CD4-positive, alpha-beta T cell treated with Interferon alpha-2 for 1 hour (primary cell): Measurements from ENCODE around the gene IFI30.
"Not testable (repeated sequence)": the region's sequence is repeated elsewhere in the genome, so short reads cannot be mapped to it uniquely, and the experiment has no call there.

Source experiments
- DNase-seq, 2 donors: peaks; one replicate each; pipeline ENCODE4 v3.0.0-alpha.2; 2020 to 2022

The IFI30 gene

GRCh38 chr19:18203863-18204393, 30.3 kb downstream of the IFI30 start, which contains the start of gene RAB3A:
RAB3A (minus strand) TSS chr19:18204042; CDS start chr19:18202740, 1,302 bp downstream.
- DNase-seq: peak; percentile 100

DNA sequence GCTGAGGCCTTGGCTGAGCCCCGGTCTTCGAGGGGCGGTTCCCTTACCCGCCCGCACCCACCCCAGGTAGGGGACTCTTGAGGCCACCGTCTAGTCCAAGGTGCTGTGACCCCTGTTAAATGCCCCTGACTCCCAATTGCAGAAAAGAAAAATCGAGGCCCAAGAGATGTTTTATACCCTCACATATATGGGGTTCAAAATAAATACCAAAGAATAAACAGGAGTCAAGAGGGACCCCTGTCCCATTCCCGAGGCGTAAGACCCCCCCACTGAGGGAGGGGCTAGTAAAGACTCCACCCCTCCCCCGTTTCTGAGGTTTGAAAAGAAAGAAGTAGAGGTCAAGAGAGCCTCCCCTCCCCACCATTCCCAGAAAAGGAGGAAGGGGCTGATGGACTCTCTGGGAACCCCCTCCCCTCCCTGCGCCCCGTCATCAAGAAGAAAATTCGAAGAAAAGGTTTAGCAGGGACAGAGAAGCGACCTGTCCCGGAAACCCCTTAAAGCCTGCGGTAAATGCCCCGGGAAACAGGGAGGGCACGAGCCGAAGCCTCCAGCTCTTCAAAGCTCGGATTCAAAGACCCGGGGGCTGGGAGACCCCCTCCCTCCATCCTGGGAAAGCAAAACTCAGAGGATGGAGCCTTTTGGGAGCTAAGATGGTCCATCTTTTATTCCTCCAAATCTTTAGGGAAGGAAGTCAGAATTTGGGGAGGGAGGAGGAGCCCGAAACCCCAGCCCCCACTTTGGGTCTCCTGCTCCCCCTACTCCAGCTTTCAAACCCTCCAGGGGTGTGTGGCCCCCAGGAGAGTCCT, 31.0 kb downstream of the IFI30 start:
- peak; percentile 61 to 64 for DNase-seq

DNA sequence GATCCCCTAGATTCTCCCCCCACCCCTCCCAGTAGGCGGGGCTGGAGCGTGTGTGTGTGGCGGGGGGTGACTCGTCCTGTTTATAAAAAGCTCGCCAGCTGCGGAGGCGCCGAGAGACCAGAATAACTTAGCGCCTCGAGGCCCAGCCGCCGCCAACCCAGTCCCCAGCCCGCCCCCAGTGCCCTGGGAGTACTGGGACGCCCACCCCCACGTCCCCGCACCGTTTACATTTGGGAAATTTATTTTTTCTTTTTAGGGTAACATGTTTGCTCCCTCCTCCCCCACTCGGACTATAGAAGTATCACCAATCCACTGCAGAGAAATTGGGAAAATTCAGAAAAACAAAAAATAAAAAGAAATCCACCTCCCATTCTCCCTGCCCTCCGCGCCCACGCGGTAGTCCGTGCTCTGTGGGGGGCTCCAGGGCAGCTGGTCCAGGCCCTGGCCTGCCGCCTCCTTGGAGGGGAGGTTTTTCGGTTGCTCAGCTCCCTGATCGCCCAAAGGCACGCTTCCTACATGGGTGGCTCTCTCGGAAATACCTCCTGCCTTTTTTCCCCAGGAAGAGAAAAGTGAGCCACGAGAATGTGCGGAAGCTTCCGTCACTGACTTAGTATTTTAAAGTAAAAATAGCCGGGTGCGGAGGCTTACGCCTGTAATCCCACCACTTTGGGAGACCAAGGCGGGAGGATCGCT, 31.7 kb downstream of the IFI30 start:
- peak; percentile 65 to 74 for DNase-seq

DNA sequence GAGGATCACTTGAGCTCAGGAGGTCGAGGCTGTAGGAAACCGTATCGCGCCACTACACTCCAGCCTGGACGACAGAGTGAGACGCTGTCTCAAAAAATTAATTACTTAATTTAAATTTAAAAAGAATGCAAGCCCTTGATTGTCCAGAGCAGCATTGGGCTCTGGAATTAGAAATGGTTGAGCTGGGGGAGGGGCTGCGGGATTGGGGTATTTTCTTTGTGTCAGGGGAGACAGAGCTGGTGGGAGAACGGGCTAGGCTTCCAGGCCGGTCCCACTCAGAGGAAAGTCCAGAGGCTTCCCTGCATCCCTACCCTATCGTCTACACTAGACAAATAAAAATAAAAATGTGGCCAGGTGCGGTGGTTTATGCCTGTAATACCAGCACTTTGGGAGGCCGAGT, 32.4 kb downstream of the IFI30 start:
- DNase-seq: no peak

GRCh38 chr19:18208098-18208951, 34.7 kb downstream of the IFI30 start:
- DNase-seq: peak; percentile 39 to 56

GRCh38 chr19:18209912-18210311, 36.3 kb downstream of the IFI30 start:
- not testable (repeated sequence) for DNase-seq

DNA sequence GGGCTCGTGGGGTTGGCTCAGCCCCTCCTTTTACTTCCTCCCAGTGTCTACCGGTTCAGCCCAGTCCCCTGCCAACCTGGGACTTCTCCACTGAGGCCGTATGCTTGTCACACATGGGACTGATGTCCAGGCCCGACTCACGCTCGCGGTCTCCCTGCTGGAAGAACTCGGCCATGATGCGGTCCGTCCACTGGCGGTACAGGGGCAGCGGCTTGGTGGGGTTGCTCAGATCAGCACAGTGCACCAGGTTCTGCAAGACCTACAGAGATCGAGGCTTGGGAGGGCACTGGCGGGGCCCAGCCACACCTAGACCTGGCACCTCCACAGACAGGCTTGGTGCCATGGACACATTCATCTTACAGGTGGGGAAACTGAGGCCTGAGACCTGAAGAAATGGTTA, 38.1 kb downstream of the IFI30 start:
- DNase-seq: no peak

GRCh38 chr19:18214779-18215433, 41.3 kb downstream of the IFI30 start:
- DNase-seq: no peak

GRCh38 chr19:18216789-18217188, 43.2 kb downstream of the IFI30 start:
- DNase-seq: no peak

- no peak for DNase-seq
Observed at GRCh38 chr19:18218159-18218558, 44.5 kb downstream of the IFI30 start.

DNA sequence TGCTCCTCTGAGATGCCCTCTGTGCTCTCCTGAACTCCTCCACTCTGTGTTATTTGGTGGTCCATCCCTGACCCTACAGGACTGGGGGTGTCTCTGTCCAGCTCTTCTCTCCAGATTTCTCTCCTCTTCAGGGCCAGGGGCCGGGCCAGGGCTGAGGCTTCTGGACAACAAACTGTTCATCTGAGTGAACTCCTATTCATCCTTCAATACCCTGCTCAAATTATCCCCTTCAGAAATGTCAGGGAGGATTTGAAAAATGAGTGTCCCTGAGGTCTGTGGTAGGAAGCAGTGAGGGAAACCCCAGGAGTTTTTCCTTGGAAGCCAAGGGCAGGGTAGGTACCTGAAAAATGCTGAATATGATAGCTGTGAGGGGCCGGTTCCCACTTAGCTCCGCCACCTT, 45.0 kb downstream of the IFI30 start:
- no peak for DNase-seq

DNA sequence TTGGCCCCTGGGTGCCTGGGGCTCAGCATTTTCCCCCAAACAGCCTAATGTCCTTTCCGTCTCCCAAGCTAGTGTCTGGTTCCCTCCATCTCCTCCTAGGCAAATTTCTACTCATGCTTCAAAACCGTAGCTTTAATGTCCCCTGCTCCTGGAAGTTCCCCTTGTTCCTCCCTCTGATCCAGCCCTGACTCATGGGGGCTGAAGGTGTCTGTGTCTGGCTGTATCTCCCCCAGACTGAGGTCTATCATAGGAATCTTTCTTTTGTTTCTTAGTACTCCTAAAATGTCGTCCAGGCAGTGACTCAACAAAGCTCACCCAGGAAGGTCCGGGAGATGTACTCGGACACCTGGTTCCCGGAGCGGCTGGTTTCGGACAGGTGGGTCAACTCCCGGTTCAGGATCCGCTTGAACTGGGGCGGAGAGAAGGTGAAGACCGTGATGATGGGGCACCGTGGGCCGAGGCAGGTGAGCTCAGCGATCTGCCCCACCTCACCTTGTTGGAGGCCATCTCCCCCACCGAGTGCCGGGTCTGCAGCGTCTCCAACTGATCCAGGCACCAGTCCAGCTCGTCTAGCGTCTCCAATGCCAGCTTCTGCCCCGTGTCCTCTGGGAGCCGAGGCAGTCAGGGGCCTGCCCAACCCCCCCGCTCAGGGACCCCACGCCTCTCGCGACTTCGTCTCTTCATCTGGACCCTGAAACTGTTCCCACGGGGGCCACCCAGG, 46.5 kb downstream of the IFI30 start:
- no peak for DNase-seq

- DNase-seq: no peak
Observed at GRCh38 chr19:18220632-18221275, 47.1 kb downstream of the IFI30 start.

DNA sequence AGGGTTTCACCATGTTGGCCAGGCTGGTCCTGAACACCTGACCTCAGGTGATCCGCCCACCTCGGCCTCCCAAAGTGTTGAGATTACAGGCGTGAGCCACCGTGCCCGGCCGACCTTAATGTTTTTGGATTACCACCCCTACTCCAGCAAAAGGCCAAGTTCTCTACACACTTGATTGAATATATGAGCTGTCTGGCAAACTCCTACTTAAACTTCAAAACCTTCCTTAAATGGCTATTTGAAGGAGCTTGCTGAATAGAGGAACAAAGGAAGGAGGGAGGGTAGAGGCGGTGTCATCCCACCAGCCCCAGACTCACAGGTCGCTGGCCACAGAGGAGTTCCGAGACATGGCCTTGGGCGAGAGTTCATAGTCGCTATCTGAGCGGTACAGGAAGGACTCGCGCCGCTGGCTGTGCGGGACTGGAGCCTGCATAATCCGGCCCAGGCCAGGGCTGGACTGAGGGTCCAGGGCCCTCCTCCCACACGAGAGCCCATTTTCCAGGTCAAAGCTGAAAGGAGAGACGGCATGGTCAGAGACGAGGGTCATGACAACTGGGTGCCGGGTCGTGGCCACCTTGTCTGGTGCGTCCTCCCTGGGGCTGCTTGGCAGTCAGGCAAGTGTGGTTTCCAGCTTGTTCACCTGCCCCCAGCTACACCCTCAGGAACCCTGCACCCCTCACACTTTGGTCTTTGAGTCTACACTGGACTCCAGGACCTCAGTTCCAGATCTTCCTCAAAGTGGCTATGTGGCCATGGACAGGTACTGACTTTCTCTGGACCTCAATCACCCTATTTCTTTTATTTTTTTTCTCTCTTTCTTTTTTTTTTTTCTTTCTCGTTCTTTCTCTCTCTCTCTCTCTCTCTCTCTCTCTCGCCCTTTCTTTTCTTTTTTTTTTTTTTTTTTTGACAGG, 48.5 kb downstream of the IFI30 start:
- DNase-seq: no peak

- peak in 1 of 2 donors; percentile 29 for DNase-seq
Observed at GRCh38 chr19:18223860-18224524, 50.4 kb downstream of the IFI30 start.

- peak; percentile 90 to 91 for DNase-seq
Observed at GRCh38 chr19:18224525-18225354, 51.1 kb downstream of the IFI30 start.

GRCh38 chr19:18225355-18225701, 51.7 kb downstream of the IFI30 start:
- DNase-seq: no peak

DNA sequence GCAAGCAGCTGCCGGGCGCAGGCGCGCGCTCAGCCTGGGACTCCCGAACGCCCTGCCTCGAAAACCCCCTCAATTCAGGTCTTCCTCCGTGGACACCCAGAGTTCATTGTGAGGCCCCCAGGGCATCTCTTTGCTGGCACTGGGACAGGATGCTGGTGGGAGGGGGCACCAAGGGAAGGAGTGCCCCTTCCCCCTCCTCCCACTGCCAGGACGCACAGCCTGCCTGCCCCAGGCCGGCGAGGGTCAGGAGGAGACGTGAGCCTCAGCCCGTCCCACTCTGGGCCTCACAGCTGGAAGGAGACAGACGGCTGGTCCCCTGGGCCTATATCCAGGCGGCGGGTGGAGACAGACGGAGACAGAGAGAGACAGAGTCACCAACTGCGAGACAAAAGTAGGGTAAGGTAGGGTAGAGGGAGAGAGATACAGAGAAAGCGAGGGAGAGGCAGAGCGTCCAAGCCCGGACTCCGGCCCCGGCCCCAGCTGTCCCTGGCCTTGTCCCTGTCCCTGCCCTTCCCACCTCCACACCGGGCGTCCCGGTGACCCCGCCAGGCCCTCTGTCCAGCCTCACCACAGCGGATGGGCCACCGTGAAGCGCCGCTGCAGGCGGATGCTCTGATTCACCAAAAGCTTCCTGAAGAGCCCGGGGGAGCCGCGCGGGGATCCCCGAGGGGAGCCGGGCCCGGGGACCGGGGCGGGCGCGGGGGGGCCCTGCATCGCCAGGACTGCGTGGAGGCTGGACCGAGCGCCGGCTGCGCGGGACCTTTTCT, 52.3 kb downstream of the IFI30 start, which contains the start of gene PDE4C:
Gene PDE4C (minus strand): TSS at position 737 of the 767 bp plus-strand sequence. CDS start 23 bp downstream, at position 714.
- DNase-seq: no peak
